SW 1271 (cell line): ENCODE results near the gene SHMT2.

ENCODE experiments used
- DNase-seq, 2 experiments: peaks; one replicate each; lab custom pipeline; 2025; lab: John Stamatoyannopoulos, UW

SHMT2 gene

DNA sequence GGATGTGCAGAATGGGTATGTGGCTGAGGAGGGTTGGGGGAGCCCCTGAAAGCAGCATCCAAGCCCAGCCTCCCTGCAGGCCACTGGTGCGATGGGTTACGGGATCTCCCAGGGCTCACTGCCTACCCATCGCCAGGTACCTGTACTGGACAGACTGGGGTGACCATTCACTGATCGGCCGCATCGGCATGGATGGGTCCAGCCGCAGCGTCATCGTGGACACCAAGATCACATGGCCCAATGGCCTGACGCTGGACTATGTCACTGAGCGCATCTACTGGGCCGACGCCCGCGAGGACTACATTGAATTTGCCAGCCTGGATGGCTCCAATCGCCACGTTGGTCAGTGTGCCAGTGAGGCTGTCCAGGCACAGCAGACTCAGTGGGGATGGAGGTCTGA, 31.2 kb upstream of the SHMT2 start:
- DNase-seq: no peak

DNA sequence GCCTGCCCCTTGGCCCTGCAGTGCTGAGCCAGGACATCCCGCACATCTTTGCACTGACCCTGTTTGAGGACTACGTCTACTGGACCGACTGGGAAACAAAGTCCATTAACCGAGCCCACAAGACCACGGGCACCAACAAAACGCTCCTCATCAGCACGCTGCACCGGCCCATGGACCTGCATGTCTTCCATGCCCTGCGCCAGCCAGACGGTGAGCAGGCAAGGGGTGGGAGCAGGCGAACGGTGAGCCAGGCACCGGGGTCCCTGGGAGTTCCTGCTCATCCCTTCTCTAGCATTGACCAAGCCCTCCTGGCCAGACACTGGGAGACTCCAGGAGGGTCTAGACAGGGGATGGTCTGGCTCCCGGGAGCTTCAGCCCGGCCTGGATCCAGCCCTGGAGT, 30.3 kb upstream of the SHMT2 start:
- no peak for DNase-seq

DNA sequence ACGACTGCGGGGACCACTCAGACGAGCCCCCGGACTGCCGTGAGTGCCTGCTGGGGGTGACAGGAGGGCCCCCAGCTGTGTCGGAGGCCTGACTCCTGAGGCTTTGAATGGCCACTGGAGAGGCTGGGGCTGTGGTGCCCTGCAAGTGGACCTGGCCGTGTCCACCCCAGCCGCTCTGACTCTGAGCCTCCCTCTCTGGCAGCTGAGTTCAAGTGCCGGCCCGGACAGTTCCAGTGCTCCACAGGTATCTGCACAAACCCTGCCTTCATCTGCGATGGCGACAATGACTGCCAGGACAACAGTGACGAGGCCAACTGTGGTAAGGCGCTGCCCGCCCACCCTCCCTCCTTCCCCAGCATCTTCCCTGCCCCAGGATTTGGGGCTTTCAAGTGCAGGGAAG, 29.0 kb upstream of the SHMT2 start:
- DNase-seq: no peak

DNA sequence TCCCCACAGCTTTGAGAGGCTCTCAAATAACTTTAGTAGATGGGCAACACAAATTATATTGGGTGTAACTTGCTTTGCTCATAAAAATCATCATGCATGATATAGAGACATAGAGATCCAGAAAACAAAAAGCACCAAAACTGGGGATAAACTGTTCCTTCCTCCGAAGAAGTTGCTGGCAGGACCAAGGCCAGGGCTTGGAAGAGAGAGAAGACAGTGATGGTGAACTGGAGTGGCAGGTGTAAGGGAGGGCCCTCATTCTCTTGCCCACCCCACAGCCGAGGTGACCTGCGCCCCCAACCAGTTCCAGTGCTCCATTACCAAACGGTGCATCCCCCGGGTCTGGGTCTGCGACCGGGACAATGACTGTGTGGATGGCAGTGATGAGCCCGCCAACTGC, 28.3 kb upstream of the SHMT2 start:
- no peak for DNase-seq

DNA sequence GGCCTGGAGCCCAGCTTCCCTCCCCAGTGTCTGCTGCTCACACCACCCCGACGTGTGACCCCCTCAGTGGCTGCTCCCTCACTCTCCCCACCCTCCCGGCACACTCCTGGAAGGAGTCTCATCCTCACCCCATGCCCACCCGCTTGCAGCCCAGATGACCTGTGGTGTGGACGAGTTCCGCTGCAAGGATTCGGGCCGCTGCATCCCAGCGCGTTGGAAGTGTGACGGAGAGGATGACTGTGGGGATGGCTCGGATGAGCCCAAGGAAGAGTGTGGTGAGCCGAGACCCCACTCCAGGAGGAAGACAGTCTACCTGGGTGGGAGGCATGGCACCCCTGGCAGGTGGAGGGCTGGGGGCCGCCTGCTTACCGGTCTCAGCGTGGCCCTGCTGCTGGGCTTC, 27.9 kb upstream of the SHMT2 start:
- DNase-seq: no peak

DNA sequence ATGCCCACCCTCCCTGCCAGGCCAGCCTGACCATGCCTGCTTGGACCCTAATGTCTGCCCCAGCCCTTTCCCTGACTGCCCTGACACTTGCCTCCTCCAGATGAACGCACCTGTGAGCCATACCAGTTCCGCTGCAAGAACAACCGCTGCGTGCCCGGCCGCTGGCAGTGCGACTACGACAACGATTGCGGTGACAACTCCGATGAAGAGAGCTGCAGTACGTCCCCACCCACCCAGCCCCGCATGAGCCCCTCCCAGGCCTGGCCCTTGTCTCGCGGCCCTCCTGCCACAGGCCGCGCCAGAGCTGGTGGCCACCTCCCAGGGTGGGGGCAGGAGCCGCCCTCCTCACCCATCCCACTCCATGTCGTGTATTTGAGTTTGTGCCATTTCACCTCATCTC, 27.2 kb upstream of the SHMT2 start:
- DNase-seq: no peak

DNA sequence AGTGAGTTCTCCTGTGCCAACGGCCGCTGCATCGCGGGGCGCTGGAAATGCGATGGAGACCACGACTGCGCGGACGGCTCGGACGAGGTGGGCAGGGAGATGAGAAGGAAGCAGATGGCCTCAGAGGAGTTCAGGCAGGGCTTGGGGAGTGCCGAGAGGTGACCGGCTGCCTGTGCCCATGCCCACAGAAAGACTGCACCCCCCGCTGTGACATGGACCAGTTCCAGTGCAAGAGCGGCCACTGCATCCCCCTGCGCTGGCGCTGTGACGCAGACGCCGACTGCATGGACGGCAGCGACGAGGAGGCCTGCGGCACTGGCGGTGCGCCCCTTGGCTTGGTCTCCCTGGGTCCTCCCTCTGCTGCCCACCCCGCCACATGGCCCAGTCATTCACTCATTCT, 26.3 kb upstream of the SHMT2 start:
- no peak for DNase-seq

DNA sequence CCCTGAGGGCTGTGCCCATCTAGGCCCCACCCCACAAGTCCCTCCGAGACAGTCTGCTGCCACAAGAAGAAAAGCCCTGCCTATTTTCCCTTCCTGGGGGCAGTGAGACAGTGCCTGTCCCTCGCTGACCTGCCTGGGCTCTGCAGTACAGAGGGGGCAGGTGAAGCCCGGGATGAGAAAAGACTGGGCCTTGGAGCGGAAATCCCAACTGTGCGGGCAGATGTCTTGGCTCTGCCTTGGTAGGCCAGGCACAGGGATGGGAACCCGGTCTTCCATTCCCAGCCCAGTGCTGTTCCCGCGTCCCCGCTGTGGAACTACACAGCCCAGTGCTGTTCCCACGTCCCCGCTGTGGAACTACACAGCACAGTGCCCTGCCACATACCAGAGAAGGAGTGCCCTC, 25.7 kb upstream of the SHMT2 start:
- no peak for DNase-seq

DNA sequence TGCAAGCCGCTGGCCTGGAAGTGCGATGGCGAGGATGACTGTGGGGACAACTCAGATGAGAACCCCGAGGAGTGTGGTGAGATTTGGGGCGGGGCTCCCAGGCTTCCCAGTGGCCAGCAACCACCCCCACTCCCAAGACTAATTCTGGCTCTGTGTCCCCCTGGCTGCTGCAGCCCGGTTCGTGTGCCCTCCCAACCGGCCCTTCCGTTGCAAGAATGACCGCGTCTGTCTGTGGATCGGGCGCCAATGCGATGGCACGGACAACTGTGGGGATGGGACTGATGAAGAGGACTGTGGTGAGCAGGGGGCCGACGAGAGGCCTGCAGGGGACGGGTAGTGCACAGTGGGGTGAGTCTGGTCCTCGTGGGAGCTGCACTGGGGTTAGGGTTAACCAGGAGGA, 25.1 kb upstream of the SHMT2 start:
- DNase-seq: no peak

DNA sequence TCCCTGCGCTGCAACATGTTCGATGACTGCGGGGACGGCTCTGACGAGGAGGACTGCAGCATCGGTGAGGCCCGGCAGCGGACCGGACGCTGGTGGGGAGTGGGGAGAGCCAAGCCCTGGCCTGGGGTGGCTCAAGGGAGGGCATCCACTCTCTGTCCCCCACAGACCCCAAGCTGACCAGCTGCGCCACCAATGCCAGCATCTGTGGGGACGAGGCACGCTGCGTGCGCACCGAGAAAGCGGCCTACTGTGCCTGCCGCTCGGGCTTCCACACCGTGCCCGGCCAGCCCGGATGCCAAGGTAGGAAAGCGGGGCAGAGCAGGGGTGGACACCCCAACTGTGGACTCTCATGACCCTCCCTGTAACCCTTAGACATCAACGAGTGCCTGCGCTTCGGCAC, 24.3 kb upstream of the SHMT2 start:
- no peak for DNase-seq

DNA sequence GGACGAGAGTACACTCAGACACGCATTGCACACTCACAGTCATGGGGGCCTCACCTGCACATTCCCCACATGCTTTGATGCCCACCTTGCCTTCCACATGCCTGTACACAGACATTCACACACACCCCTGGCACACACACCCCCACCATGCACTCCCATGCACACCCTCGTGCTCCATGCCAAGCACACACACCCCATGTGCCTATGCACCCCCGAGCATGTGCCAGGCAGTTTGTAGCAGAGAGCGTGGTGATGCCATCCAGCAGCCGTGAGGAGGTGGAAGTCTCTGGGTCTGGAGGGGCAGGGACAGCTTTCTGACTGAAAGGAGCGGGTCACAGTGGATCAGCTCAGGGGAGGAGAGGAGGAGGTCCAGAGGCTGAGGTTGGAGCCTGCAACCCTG, 23.6 kb upstream of the SHMT2 start:
- DNase-seq: no peak

DNA sequence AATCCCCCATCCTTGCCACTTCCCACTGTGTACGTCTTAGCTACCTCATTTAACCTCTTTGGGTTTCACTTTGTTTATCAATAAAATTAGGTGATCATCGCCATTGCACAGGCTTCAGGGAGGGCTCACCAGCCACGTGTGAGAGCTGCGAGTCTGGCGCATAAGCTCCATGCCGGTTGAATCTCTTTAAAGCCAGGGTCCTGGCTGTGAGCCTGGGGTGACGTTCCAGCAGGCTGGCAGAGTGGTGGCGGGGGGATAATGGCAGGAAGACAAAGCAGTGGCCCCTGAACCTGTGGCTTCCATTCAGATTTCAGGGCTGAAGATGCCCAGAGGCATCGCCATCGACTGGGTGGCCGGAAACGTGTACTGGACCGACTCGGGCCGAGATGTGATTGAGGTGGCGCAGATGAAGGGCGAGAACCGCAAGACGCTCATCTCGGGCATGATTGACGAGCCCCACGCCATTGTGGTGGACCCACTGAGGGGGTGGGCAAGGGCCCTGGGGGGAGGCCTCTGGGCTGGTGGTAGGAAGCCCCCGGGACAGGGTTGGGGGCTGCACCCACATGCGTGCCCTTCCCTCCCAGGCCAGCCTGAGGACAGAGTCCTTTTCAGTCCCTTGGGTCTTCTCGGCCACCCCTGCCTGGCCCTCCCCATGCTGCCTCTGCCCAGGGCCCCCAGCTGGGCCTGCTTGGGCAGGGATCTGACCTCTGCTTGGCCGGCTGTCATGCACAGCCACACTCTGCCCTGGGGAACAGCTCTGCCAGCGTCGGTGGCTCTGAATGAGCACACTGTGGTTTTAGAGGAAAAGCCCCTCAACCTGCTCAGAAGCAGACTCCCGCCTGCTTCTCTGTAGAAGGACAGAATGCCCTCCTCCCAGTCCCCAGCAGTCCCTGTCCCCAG, 21.5 kb upstream of the SHMT2 start:
- no peak for DNase-seq

DNA sequence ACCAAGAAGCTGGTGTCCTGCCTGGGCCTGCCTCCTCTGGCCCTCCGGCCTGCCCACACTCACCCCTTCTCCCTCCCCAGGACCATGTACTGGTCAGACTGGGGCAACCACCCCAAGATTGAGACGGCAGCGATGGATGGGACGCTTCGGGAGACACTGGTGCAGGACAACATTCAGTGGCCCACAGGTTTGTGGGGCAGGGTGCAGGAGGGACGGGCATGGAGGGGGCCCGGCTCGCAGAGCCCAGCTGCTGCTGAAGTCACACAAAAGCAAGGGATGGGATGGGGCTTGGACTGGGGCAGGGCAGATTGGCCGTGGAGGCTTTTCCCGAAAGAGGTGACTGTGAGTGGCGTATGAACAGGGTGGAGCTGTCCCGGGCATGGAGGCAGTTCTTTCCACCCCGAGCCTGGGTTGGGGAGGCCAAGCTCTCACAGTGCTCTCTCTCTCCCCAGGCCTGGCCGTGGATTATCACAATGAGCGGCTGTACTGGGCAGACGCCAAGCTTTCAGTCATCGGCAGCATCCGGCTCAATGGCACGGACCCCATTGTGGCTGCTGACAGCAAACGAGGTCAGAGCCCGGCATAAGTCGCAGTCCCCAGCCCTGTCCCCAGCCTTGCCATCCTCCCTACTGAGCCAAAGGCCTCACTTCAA, 20.8 kb upstream of the SHMT2 start:
- DNase-seq: no peak

DNA sequence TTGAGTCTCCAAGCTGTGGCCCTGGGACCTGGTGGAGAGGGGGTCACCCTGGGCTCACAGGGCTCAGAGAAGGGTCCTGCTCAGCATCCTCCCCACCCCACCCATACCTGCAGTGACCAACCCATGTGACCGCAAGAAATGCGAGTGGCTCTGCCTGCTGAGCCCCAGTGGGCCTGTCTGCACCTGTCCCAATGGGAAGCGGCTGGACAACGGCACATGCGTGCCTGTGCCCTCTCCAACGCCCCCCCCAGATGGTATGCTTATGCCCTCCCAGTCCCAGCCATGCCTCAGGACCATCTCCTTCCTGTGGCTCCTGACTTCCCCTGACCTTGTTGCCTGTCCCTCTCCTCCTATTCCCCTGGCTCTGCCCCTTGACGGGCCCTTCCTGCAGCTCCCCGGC, 19.6 kb upstream of the SHMT2 start:
- no peak for DNase-seq

DNA sequence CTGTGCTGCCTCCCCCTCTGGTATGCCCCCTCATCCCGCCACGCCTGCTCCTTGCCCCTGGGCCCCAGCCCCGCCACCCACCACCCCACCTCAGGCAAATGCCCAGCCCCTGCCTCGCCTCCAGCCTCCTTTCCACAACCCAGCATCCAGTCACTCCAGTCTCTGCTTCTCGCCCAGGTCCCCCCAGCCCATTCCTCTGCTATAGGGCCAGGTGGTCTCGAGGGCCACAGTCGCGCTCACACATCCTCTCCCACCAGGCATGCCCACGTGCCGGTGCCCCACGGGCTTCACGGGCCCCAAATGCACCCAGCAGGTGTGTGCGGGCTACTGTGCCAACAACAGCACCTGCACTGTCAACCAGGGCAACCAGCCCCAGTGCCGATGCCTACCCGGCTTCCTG, 19.1 kb upstream of the SHMT2 start:
- no peak for DNase-seq

DNA sequence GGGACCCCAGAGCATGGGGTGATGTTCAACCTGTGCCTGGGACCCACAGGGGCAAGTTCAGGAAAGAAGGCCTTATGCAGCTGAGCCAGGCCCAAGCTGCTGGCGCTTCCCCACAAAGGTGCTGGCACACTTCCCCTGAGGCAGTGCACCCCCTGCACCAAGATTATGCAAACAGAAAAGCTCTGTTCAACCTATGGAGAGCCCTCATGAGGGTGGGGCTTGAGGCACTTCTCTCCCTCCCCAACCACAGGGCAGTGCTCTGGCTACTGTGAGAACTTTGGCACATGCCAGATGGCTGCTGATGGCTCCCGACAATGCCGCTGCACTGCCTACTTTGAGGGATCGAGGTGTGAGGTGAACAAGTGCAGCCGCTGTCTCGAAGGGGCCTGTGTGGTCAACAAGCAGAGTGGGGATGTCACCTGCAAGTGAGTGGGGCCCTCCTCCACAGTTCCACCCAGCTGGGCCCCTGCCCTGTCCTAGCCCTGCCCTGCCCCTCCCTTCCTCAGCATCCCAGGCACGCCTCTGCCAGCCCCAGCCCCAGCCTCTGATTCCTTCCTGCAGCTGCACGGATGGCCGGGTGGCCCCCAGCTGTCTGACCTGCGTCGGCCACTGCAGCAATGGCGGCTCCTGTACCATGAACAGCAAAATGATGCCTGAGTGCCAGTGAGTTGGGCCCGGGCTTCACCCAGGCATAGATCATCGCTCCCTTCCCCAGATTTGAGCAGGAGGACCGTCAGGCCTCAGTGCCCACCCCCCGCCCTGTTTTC, 18.4 kb upstream of the SHMT2 start:
- DNase-seq: no peak

DNA sequence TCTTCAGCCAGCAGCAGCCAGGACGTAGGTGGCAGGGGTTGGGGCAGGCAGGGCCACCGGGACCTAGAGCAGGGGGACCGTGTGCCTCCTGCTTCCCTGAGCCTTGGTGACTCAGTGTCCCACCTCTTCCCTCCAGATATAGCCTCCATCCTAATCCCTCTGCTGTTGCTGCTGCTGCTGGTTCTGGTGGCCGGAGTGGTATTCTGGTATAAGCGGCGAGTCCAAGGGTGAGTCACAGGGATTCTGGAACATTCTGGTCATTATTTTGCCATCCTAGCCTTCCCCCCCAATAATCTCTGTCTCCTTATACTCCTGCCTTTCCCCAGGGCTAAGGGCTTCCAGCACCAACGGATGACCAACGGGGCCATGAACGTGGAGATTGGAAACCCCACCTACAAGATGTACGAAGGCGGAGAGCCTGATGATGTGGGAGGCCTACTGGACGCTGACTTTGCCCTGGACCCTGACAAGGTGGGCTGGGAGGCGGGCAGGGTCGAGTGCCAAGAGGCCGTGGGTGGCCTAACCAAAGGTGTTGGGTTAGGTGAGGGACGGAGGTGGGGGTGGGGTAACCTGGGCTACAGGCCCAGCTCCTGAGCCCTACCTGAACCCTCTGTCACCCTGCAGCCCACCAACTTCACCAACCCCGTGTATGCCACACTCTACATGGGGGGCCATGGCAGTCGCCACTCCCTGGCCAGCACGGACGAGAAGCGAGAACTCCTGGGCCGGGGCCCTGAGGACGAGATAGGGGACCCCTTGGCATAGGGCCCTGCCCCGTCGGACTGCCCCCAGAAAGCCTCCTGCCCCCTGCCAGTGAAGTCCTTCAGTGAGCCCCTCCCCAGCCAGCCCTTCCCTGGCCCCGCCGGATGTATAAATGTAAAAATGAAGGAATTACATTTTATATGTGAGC, 17.5 kb upstream of the SHMT2 start:
- no peak for DNase-seq

DNA sequence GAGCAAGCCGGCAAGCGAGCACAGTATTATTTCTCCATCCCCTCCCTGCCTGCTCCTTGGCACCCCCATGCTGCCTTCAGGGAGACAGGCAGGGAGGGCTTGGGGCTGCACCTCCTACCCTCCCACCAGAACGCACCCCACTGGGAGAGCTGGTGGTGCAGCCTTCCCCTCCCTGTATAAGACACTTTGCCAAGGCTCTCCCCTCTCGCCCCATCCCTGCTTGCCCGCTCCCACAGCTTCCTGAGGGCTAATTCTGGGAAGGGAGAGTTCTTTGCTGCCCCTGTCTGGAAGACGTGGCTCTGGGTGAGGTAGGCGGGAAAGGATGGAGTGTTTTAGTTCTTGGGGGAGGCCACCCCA, 16.8 kb upstream of the SHMT2 start:
- DNase-seq: no peak

DNA sequence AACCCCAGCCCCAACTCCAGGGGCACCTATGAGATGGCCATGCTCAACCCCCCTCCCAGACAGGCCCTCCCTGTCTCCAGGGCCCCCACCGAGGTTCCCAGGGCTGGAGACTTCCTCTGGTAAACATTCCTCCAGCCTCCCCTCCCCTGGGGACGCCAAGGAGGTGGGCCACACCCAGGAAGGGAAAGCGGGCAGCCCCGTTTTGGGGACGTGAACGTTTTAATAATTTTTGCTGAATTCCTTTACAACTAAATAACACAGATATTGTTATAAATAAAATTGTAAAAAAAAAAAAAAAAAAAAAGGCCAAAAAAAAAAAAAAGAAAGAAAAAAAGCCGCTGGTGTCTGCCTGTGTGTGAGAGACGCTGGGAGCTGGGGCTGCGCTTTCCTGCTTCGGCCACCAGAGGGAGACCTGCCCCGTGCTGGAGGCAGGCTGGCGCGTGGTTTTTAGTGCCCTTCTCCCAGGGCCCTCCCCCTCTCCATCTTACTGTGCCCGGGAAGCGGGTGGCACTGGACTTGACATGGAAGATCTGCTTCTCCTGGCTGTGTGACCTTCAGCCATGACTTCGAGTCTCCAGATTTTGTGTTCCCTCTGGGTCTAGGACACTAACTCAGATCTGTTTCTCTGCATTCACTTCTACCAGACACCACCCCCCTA, 16.3 kb upstream of the SHMT2 start:
- peak; percentile 62 to 83 for DNase-seq

DNA sequence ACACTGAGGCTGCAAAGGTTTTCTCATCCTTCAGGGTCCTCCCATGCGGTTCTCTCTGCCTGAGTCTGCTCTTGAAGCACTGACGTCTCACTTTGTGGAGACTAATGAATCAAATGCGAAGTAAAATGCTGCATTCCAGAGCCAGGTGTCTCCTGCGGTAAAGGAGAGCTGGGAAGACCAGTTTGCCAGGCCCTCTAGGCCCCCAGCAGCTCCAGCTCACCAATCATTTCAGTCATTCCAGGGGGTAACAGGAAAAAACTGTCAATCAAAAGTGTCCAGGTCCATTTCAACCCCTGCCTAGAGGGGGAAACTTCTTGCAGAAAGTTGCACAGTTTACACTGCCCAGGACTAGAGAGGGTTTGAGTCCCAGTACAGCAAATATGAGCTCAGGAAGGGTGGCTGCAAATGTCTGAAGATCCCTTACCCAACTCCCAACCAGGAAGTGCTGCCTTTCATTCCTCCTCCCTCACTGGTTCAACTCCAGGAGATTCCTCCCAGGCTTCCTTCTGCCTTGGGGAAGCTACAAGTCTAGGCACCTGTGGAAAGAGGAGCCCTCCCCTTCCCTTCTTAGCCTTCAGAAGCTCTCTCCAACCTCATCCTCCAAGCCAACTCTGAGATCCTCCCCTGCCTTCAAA, 15.6 kb upstream of the SHMT2 start:
- DNase-seq: no peak

DNA sequence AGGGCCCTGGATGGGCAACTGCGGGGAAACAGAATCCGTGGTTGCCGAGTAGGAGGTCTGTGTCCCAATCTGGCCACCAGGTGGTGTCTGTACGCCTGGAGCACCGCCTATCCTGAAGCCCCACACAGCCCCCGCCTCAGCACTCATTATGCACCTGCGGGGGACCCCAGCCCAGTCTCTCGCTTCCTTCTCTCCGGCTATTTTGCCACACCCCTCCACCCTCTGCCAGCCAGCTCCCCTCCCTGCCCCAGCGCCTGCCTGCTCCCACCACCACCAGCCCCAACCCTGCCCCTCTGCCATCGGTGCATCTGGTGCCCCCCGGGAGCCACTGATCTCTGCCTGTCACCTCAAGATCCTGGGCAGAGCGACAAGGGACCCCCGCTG, 15.1 kb upstream of the SHMT2 start:
- DNase-seq: peak; percentile 35 to 69
